Activated T-cell treated with anti-CD3 and anti-CD28 coated beads, Interleukin-2, amount 50 U/mL, for 24 hours (primary cell): ENCODE measurements around the gene NR3C1.

Source experiments
- DNase-seq: peaks from one replicate; pipeline ENCODE4 v3.0.0-alpha.2; 2020
- H3K27ac Mint-ChIP-seq: 2 replicates; pipeline ENCODE4 v1.8.0; 2020; ENCODE audit warnings: mild to moderate bottlenecking, mixed read lengths
- H3K27me3 Mint-ChIP-seq: 2 replicates; pipeline ENCODE4 v1.8.0; 2020; ENCODE audit warnings: mixed read lengths
- H3K36me3 Mint-ChIP-seq: 2 replicates; pipeline ENCODE4 v1.8.0; 2020; ENCODE audit warnings: low read depth, mixed read lengths
- H3K4me1 Mint-ChIP-seq: 2 replicates; pipeline ENCODE4 v1.8.0; 2020; ENCODE audit warnings: low read depth, mixed read lengths
- H3K4me3 Mint-ChIP-seq: 2 replicates; pipeline ENCODE4 v1.8.0; 2020; ENCODE audit warnings: mild to moderate bottlenecking, moderate library complexity, mixed read lengths
- H3K9me3 Mint-ChIP-seq: 2 replicates; pipeline ENCODE4 v1.8.0; 2020; ENCODE audit warnings: mixed read lengths

Gene NR3C1

DNA sequence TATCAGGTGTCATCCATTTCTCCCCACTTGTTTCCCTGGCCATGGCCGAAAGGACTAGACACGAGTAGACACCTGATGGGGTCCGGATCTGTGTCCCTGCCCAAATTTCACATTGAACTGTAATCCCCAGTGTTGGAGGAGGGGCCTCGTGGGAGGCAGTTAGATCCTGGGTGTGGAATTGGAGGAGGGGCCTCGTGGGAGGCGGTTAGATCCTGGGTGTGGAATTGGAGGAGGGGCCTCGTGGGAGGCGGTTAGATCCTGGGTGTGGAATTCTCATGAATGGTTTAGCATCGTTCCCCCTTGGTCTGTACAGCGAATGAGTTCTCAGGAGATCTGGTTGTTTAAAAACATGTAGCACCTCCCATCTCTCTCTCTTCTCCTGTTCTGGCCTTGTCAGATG, 165.8 kb downstream of the NR3C1 start:
- no peak for DNase-seq
- Mint-ChIP-seq H3K4me3 (no peak overlapping the region), H3K4me1 (peaks cover 1% of the 10 kb centered on the region), H3K27ac (no peak overlapping the region), H3K9me3 (no peaks in the 10 kb centered on the region), H3K36me3 (no peaks in the 10 kb centered on the region), H3K27me3 (no peaks in the 10 kb centered on the region)

DNA sequence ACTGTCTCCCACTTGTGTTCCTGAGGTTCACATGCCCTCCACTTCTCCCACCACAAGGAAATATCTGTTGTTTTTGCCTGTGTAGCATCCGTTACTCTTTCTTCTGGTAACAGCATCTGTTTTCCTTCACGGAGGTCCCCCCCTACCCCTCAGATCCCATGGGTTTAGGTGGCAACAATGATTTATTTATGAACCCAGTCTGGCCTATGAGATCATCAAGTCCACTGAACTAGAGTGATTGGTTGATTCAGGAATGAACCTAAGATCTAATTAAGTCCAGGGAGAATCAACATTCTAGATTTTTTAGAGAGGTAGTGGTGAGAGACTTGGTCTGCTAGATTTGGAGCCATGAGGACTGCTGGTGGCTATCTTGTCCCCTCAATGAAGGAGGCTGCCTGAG, 166.8 kb downstream of the NR3C1 start:
- Mint-ChIP-seq H3K27me3 (no peaks in the 10 kb centered on the region), H3K36me3 (no peaks in the 10 kb centered on the region), H3K9me3 (no peaks in the 10 kb centered on the region), H3K27ac (no peak overlapping the region), H3K4me1 (peaks cover 1% of the 10 kb centered on the region), H3K4me3 (no peak overlapping the region)
- no peak for DNase-seq

DNA sequence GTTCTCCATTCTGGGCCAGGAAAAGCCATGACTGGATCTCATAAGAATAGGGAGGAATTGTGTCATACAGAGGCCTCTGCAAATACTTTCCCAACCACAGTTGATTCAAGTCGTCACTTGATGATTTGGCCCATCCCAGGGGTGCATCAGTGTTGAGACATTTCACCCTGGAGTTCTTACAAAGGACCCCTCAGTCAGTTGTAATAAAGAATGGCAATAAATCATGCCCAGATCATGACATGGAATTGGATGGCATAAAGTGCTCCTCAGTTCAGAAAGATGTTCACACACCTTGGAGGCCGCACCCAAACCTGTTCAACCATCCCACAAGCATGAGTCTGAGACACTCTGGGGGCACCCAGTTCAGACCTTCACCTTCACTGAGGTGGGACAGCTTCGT, 168.1 kb downstream of the NR3C1 start:
- H3K27me3 Mint-ChIP-seq = no peaks in the 10 kb centered on the region
- no peak overlapping the region for H3K4me3 Mint-ChIP-seq
- no peak overlapping the region for H3K27ac Mint-ChIP-seq
- peaks cover 9% of the 10 kb centered on the region for H3K4me1 Mint-ChIP-seq
- H3K9me3 Mint-ChIP-seq = no peaks in the 10 kb centered on the region
- DNase-seq = no peak
- H3K36me3 Mint-ChIP-seq = no peaks in the 10 kb centered on the region

DNA sequence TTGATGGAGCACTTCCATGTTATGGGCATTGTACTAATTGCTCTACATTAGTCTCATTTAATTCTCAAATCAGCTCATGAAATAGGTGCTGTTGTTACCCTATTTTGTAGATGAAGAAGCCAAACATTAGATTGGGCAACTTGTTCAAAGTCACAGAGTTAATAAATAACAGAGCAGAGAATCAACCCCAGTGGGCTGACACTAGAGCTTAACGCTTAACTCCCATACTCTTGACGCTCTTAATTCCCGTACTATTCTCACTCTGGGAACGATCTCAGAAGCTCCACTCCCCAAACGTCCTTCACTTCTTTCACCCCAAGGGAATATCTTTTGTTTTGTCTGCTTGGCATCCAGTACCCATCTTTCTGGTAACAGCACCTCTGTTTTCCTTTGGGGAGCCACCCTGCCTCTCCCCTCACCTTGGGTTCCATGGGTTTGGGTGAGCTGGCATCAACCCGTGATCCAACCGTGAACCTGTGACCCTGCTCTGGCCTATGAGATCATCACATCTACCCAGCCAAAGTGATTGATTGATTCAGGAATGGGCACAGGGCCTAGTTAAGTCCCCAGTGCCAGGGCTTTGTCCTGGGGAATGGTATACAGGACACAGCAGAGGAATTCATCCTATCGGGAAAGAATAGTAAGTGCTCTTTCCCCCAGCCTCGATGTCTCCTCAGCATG, 169.2 kb downstream of the NR3C1 start:
- Mint-ChIP-seq H3K27ac (no peak overlapping the region), H3K9me3 (no peaks in the 10 kb centered on the region)

DNA sequence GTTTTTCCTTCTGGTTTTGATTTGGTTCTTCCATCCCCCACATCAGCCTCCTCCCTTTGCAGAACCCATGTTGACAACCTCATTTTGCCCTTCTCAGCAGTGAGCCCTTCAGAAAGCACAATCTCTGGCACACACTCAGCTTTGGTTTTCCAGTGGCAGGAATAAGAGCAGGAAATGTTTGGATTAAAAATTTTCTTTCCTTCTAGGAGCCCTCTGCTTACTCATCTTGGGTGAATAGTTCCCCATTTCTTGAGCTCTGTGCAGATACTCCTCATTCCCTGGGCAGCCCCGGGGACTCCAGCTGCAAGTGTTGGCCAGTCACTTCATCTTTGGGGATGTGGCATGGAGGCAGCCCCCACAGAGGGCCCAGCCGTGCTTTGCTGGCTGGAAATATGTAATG, 170.5 kb downstream of the NR3C1 start:
- Mint-ChIP-seq H3K9me3 (no peaks in the 10 kb centered on the region), H3K4me1 (peaks cover 31% of the 10 kb centered on the region), H3K4me3 (no peak overlapping the region), H3K36me3 (no peaks in the 10 kb centered on the region), H3K27ac (no peak overlapping the region), H3K27me3 (no peaks in the 10 kb centered on the region)
- no peak for DNase-seq

More for the DNA sequence above, 169.2 kb downstream of the NR3C1 start:
- no peak overlapping the region for H3K4me3 Mint-ChIP-seq
- no peak for DNase-seq
- H3K4me1 Mint-ChIP-seq = peaks cover 20% of the 10 kb centered on the region
- no peaks in the 10 kb centered on the region for H3K36me3 Mint-ChIP-seq
- H3K27me3 Mint-ChIP-seq = no peaks in the 10 kb centered on the region

DNA sequence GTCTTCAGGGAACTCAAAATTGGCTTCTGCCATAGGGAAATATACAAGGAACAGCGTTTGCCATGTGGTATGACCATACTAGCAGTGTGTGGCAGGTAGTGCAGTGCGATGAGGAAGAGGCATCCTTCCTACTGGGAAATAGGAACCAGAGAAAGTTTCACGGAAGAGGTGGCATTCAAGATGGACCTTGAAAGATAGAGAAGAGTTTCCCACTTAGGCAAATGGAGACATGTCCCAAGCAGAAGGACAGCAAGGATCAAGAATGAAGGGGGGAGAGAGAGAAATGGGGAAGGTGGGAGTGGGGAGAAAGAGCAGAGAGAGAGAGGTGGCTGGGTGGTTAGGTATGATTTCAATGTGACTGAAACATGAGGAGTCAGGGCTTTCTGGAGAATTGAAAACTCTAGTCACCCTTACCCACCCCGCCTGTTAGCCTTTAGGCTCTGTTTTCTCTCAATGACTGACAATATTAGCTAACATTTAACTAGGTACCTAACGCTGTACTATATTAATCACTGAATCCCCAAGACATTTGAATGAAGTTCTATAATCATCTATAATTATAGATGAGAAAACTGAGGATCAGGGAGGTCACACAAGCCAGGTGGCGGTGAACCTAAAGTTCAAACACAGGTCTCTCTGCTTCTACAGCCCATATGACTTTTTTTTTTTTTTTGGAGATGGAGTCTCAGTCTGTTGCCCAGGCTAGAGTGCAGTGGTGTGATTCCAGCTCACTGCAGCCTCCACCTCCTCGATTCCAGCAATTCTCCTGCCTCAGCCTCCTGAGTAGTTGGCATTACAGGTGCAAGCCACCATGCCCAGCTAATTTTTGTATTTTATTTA, 171.3 kb downstream of the NR3C1 start:
- no peaks in the 10 kb centered on the region for H3K27me3 Mint-ChIP-seq
- no peaks in the 10 kb centered on the region for H3K36me3 Mint-ChIP-seq
- no peak overlapping the region for H3K4me3 Mint-ChIP-seq
- no peak for DNase-seq
- no peak overlapping the region for H3K27ac Mint-ChIP-seq
- H3K4me1 Mint-ChIP-seq = peaks cover 33% of the 10 kb centered on the region
- no peaks in the 10 kb centered on the region for H3K9me3 Mint-ChIP-seq

DNA sequence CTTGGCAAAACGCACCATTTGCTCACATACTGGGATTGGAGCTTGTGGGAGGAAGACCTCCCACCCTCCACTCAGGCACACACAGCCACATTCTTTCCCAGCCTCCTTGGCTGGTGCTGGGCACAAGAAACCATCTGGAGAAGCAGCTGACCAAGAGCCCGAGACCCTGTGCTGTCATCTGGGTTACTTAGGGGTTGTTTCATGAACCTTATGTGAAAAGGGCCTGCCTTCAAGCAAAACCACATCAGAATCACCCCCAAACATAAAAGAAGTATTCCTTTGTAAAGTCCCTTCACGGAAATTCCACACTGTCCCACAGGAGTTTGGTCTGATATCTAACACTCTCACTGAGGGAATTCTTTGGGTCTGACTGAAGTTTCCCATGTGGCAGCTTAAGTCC, 172.1 kb downstream of the NR3C1 start:
- Mint-ChIP-seq H3K27ac (no peak overlapping the region), H3K9me3 (no peaks in the 10 kb centered on the region), H3K36me3 (no peaks in the 10 kb centered on the region), H3K4me1 (peaks cover 33% of the 10 kb centered on the region), H3K27me3 (no peaks in the 10 kb centered on the region), H3K4me3 (no peak overlapping the region)
- DNase-seq = no peak

DNA sequence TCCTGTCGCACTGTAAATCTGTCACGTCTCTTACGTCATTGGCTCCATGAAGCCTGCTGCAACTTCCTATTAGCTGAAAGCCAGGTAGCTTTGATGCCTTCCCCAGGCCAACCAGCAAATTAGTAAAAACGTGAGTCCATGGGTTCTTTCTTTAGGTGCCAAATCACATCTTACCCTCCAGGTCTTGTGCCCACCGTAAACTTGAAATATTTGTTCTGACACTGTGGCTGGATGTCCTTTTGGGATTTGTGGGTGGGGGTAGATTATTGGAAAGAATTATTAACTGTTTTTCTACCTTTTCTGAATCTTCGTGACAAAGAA, 172.8 kb downstream of the NR3C1 start:
- Mint-ChIP-seq H3K27ac (peak overlapping the region; percentile 80), H3K36me3 (no peaks in the 10 kb centered on the region), H3K4me1 (peaks cover 33% of the 10 kb centered on the region), H3K4me3 (no peak overlapping the region), H3K9me3 (no peaks in the 10 kb centered on the region), H3K27me3 (no peaks in the 10 kb centered on the region)
- DNase-seq = no peak

DNA sequence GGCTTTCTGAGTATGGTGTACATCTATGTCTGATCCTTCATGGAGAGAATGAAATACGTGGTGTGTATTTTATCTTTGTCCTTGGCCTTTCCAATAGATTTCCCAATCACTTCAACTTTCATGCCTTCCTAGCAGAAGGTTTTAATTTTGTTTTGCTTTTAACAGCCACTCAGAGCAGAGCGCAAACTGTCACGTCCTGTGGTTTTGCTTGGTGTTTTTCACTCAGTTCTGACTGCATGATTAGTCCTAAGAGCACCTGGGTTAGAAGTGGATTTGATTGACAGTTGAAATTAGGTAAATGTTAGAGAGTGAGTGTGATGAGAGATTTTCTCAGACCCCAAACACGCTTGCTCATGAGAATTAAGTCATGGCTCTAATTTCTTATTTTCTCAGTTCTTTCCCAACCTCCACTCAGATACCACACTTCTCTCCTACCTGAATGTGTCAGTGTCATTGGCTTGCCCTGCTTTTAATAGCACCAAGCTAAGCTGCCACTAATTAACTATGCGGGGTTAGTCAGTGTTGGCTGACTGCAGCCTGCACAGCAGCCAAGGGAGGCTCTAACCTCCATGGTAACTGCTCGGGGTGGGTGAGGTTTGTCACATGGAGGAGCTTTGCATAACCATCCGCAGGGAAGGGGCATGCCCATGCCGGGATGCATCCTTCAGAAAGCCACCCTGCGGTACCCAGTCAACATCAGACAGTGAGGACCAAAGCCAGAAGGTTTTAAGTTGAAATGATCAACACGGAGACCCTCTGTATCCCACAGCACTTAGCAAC, 173.4 kb downstream of the NR3C1 start:
- Mint-ChIP-seq H3K27me3 (no peaks in the 10 kb centered on the region), H3K27ac (peak overlapping the region; percentile 80), H3K4me1 (peaks cover 33% of the 10 kb centered on the region), H3K9me3 (no peaks in the 10 kb centered on the region), H3K4me3 (peak overlapping the region; percentile 45), H3K36me3 (no peaks in the 10 kb centered on the region)
- no peak for DNase-seq

DNA sequence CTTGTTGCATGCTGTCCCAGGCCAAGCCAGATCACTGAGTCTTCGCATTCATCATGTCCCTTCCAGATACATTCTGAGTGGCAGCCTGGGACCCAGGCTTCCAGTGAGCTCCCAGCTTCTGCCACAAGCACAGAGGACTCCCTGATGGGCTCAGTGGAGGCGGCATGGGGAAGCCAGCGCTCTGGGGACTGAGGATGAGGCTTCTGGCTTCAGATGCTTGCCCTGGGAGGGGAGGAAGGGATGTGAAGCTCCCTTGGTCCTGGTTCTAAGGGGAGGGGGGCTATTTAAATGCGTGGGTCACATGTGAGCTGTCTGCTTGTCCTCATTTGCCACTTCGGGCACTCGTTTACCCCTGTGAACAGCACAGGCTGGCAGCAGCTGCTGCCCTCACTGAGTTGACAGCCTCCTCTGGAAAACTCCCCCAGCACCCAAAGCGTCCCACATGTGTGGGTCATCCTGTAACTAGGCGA, 174.0 kb downstream of the NR3C1 start:
- Mint-ChIP-seq H3K36me3 (peaks cover 4% of the 10 kb centered on the region), H3K9me3 (no peaks in the 10 kb centered on the region), H3K4me1 (peaks cover 33% of the 10 kb centered on the region), H3K27ac (peak overlapping the region; percentile 80), H3K4me3 (peak overlapping the region; percentile 45), H3K27me3 (no peaks in the 10 kb centered on the region)
- no peak for DNase-seq

DNA sequence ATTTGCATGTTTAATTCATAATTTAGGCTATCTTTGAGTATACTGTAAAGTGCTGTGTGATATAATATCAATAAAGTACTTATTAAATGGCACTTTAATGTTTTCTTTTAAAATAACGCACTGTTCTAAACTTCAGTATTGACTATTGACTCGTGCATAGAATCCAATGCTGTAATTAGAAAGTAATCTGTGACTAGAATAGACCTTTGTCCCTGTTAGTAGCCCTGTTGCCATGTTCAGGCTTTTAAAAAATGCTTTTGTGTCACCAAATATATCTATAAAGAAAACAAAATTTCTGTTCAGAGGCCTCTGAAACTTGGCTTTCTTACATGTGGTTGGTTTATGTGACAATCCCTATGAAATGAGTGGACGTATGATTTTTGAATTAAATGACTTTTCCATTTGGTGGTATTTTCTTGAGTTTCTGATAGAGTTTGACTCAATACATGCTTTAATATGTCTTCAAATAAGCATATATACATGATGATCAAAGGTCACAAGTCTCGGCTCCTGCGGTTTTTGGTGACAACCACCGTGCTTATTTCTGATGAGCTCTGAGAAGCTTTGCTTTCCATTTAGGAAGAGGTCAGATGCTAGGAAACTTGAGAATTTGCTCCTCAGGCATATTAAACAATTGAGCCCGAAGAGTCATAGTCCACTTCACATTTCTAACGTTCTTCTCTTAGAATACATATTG, 174.7 kb downstream of the NR3C1 start:
- Mint-ChIP-seq H3K4me3 (peak overlapping the region; percentile 3), H3K27me3 (no peaks in the 10 kb centered on the region), H3K36me3 (peaks cover 9% of the 10 kb centered on the region), H3K9me3 (no peaks in the 10 kb centered on the region), H3K27ac (peak overlapping the region; percentile 80), H3K4me1 (peaks cover 34% of the 10 kb centered on the region)
- no peak for DNase-seq
